SIG-M5 (cell line): ENCODE results near the gene NPAS1.

Experiments used
- DNase-seq: peaks from one replicate; lab custom pipeline; 2025; lab: John Stamatoyannopoulos, UW

Gene NPAS1

GRCh38 chr19:47020992-47021496 is 1.4 kb downstream of the NPAS1 start:
- no peak for DNase-seq

GRCh38 chr19:47021536-47022139 is 2.0 kb downstream of the NPAS1 start:
- DNase-seq: no peak

- DNase-seq: no peak
Observed at GRCh38 chr19:47022140-47022536, 2.5 kb downstream of the NPAS1 start.

- DNase-seq: no peak
Observed at GRCh38 chr19:47022541-47023447, 3.2 kb downstream of the NPAS1 start.

- DNase-seq: no peak
Observed at GRCh38 chr19:47023448-47023794, 3.8 kb downstream of the NPAS1 start.

- DNase-seq: no peak
Observed at GRCh38 chr19:47024502-47024901, 4.9 kb downstream of the NPAS1 start.

- no peak for DNase-seq
Observed at GRCh38 chr19:47026156-47026555, 6.5 kb downstream of the NPAS1 start.

- no peak for DNase-seq
Observed at GRCh38 chr19:47026889-47027288, 7.3 kb downstream of the NPAS1 start.

GRCh38 chr19:47027586-47028088 is 8.0 kb downstream of the NPAS1 start:
- DNase-seq: no peak

GRCh38 chr19:47028195-47028601 is 8.6 kb downstream of the NPAS1 start:
- DNase-seq: no peak

GRCh38 chr19:47032171-47032811 is 12.7 kb downstream of the NPAS1 start:
- DNase-seq: no peak

GRCh38 chr19:47035127-47036096 is 15.8 kb downstream of the NPAS1 start:
- DNase-seq: peak; percentile 16

GRCh38 chr19:47036097-47036651 is 16.5 kb downstream of the NPAS1 start:
- DNase-seq: no peak

- DNase-seq: no peak
Observed at GRCh38 chr19:47037766-47038165, 18.1 kb downstream of the NPAS1 start.

GRCh38 chr19:47039239-47039874 is 19.7 kb downstream of the NPAS1 start:
- DNase-seq: no peak

- DNase-seq: no peak
Observed at GRCh38 chr19:47040869-47041268, 21.2 kb downstream of the NPAS1 start.

- DNase-seq: no peak
Observed at GRCh38 chr19:47044946-47045866, 25.6 kb downstream of the NPAS1 start.

GRCh38 chr19:47045867-47046470 is 26.3 kb downstream of the NPAS1 start:
- DNase-seq: no peak

- no peak for DNase-seq
Observed at GRCh38 chr19:47047272-47047762, 27.7 kb downstream of the NPAS1 start.
